Measurements from ENCODE around the gene UBA52. TPM values are rescaled to one million over a fixed set of nuclear protein-coding genes. Genes with fewer than 3 reads are reported as not detected.
"Not testable (repeated sequence)": the region's sequence is repeated elsewhere in the genome, so short reads cannot be mapped to it uniquely, and the experiment has no call there.

The UBA52 gene
- 959 TPM for total RNA-seq
- long read RNA-seq, transcript UBA52-202 (5 exons, 2,845 nt): minor isoform, 17 of 52 reads
- long read RNA-seq, transcript UBA52-209 (4 exons, 514 nt): minor isoform, 5 of 52 reads
- long read RNA-seq, transcript UBA52-201 (5 exons, 572 nt): major isoform, 26 of 52 reads
- long read RNA-seq, partial matches to known transcripts: 1 of 52 reads
- long read RNA-seq, other reads (novel, unspliced or antisense): 1 of 52 reads

- peak; percentile 100 for DNase-seq (ENCODE audit: low spot score)
These were observed at the start of gene UBA52 for GRCh38 chr19:18571564-18572344. TSS of gene UBA52 (plus strand) at chr19:18571857. CDS start at chr19:18573301, 1,444 bp downstream.

- peak; percentile 100 for DNase-seq (ENCODE audit: low spot score)
These were observed 49.4 kb upstream of the UBA52 start for GRCh38 chr19:18522124-18522861.

GRCh38 chr19:18522862-18523440, 48.7 kb upstream of the UBA52 start:
- DNase-seq (ENCODE audit: low spot score): not testable (repeated sequence)

DNA sequence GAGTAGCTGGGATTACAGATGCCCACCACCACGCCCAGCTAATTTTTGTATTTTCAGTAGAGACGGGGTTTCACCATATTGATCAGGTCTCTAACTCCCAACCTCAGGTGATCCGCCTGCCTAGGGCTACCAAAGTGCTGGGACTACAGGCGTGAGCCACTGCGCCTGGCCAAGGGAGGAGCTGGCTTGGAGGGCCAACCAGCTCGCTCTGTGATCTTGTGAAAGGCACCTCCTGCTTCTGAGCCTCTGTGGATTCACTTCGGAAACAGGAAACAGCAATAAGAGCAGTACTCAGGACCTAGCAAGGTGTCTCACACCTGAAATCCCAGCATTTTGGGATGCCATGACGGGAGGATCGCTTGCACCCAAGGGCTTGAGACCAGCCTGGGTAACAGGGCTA, 47.8 kb upstream of the UBA52 start:
- no peak for DNase-seq (ENCODE audit: low spot score)

GRCh38 chr19:18526316-18526715, 45.3 kb upstream of the UBA52 start:
- DNase-seq (ENCODE audit: low spot score): no peak

DNA sequence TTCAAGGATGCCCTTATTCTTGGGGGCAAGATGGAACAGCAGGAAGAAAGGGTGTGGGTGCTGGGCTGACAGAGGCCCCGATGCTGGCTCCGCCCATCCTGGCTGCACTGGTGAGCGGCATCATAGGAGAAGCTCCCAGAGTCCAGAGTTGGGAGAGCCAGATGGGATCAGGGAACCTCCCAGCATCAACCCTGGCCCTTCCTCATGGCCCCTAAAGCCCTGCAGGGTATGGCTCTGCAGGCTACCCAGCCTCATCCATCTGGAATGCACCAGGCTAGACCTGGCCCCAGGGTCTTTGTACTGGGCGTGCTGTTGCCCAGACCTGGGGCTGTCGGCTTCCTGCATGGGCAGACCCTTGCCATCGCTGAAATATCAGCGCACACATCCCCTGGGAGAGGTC, 41.9 kb upstream of the UBA52 start:
- DNase-seq (ENCODE audit: low spot score): no peak

DNA sequence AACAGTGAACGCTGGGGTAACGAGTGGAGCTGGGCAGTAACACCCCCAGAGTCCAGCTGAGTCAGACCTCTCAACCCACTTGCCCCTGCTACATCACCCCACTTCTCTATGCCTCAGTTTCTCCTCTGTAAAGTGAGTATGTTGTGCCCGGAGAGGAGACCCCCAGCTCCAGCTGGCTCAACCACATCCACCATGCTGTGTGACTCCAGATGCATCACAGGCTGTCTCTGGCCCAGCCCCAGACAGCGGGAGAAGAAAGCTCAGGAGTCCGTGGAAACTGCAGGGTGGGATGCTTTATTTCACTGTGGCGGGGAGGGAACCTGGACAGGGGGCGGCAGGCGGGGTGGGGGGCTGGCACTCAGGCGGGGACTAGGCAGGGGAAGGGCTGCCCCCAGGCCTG, 40.2 kb upstream of the UBA52 start:
- no peak for DNase-seq (ENCODE audit: low spot score)

- no peak for DNase-seq (ENCODE audit: low spot score)
These were observed 39.3 kb upstream of the UBA52 start for GRCh38 chr19:18532168-18532890.

GRCh38 chr19:18533058-18533457, 38.6 kb upstream of the UBA52 start:
- no peak for DNase-seq (ENCODE audit: low spot score)

- no peak for DNase-seq (ENCODE audit: low spot score)
These were observed 35.2 kb upstream of the UBA52 start for GRCh38 chr19:18536475-18536874.

DNA sequence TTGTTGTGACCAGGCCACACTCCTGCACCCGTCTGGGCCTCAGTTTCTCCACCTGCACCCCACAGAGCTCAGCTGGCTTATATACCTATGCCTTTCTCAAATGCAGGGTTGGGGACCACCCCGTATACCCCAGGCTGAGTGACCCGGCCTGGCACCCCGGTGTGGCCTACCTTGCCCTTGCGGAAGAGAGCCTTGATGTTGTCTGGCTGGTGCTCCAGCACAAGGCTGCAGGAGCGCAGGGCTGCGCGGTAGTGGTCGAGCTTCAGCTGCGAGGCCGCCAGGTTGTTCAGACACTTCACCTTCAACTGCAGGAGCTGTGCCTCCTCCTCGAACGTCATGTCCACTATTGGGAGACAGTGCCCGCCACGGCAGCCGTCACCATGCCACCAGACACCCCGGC, 34.2 kb upstream of the UBA52 start:
- no peak for DNase-seq (ENCODE audit: low spot score)

- no peak for DNase-seq (ENCODE audit: low spot score)
These were observed 33.5 kb upstream of the UBA52 start for GRCh38 chr19:18538115-18538514.

GRCh38 chr19:18539372-18539771, 32.3 kb upstream of the UBA52 start:
- DNase-seq (ENCODE audit: low spot score): no peak

DNA sequence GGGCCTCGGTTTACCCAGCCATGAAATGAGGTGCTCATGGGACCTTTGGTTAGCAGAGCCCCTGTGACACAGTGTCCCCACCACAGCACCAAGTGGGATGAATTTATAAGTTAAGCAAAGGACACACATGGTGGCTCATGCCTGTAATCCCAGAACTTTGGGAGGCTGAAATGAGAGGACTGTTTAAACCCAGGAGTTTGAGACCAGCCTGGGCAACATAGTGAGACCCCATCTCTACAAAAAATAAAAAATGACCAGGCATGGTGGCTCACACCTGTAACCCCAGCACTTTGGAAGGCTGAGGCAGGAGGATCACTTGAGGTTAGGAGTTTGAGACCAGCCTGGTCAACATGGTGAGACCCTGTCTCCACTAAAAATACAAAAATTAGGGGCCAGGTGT, 31.5 kb upstream of the UBA52 start:
- DNase-seq (ENCODE audit: low spot score): not testable (repeated sequence)

DNA sequence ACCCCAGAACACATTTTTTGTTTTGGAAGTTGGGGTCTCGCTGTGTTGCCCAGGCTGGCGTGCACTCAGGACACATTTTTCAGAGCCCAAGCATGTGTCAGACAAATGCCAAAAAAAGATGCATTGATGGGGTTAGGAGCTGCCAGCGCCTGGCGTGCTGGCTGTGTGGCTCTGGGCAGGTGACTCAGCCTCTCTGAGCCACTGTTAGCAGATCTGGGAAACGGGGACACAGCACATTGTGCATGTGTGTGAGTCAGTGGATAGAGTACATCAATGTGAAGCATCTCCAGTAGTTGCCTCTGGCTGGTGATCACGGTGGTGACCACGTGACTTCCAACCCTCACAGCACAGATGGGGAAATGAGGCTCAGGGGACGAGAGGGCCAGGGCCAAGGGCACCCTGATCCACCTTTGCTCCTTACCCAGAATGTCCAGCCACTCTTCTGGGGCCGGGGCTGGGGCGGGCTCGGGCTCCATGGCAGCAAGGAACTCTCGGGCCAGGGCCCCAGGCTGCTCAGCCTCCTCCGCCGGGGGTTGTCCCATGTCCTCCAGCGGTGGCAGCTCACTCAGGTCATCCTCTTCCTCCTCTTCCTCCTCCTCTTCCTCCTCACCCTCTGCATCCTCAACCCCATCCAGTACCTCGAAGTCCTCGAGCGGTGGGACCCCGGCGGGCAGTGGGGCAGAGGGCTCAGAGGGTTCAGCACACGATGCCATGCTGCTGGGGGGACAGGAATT, 30.2 kb upstream of the UBA52 start:
- DNase-seq (ENCODE audit: low spot score): no peak

DNA sequence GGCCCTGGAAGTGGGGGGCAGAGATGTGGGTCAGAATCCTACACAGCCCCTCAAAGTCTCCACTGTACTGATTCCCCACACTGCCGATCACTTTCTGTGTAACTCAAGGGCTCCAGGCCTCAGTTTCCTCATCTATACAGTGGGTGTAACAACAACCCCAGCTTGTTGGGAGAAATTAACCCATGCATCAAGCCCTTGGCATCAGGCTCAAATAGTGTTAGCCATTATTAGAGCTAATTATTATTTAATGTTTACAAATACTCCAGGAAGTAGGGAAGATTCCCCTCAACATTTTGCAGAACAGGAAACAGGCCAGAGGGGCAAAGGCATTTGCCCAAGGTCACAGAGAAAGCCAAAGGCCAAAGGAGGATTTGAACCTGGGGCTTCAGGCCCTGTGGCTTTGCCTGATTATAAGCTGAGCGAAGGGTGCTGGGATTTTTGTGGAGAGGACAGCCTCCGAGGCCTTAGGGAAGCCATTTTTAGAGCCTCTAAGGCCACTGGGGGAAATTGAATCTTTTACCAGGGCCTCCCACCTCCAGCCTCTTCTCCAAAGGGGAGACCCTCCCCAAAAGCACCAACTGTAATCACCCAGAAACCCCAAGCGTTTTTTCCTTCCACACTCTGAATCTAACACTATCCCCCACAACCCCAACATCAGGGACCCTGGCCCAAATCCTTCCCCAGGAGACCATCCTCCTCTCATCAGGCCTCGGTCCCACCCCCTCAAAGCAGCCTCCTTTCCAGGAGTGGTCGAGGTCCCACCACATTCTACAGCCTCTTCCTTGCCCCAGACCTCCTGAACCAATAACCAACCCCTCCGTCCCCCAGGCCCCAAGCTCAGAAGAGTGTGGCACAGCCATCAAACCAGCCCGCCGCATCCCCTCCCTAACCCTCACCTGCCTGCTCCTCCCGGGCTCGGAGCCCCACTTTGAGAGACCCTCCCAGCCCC, 29.4 kb upstream of the UBA52 start:
- no peak for DNase-seq (ENCODE audit: low spot score)

GRCh38 chr19:18542941-18543813, 28.5 kb upstream of the UBA52 start, which contains the start of gene FKBP8:
TSS of gene FKBP8 (minus strand) at chr19:18543573. CDS start at chr19:18541970, 1,603 bp downstream.
- peak; percentile 98 for DNase-seq (ENCODE audit: low spot score)

- no peak for DNase-seq (ENCODE audit: low spot score)
These were observed 27.7 kb upstream of the UBA52 start for GRCh38 chr19:18543814-18544475.

All from mesenteric fat pad (tissue), 1 donor.